Sigmoid colon (tissue), 7 donors: ENCODE data around the gene EMC9. TPM values are rescaled to one million over a fixed set of nuclear protein-coding genes. Genes with fewer than 3 reads are reported as not detected.

Experiments used
- DNase-seq: peaks from one replicate; pipeline ENCODE4 v3.0.0-alpha.2; 2019
- H3K27ac ChIP-seq, 4 donors: fragments of 200-600 bp; sonication (generic); one replicate each; pipeline ENCODE4 v1.5.1; 2016 to 2019; ENCODE audit warnings: mild to moderate bottlenecking in 1 of 4
- H3K27me3 ChIP-seq, 3 donors: fragments of 200-600 bp; sonication (generic); one replicate each; pipeline ENCODE4 v1.5.1; 2019; ENCODE audit warnings: mild to moderate bottlenecking in 1 of 3
- H3K36me3 ChIP-seq, 4 donors: fragments of 200-600 bp; sonication (generic); one replicate each; pipeline ENCODE4 v1.5.1; 2016 to 2019
- H3K4me1 ChIP-seq, 4 donors: fragments of 200-600 bp; sonication (generic); one replicate each; pipeline ENCODE4 v1.5.1; 2017 to 2019
- H3K4me3 ChIP-seq, 4 donors: fragments of 200-600 bp; sonication (generic); one replicate each; pipeline ENCODE4 v1.5.1; 2017 to 2019; ENCODE audit warnings: mild to moderate bottlenecking in 2 of 4, moderate library complexity in 1 of 4
- H3K9me3 ChIP-seq, 4 donors: fragments of 200-600 bp in 3 of 4; sonication (generic) in 3 of 4; one replicate each; pipeline versions ENCODE4 v1.5.1 to v1.6.1; 2013 to 2019
- CTCF ChIP-seq, 4 experiments: fragments of 450-650 bp in 3 of 4; fragments of 200-600 bp in 1 of 4; IDR thresholded peaks; one replicate each; pipeline ENCODE4 v1.5.1; 2016 to 2019; ENCODE audit warnings: antibody characterized with exemption in 4 of 4, mild to moderate bottlenecking in 3 of 4, moderate library complexity in 2 of 4
- EP300 ChIP-seq, 4 donors: sonication (generic); formaldehyde crosslinking; IDR thresholded peaks; one replicate each; pipeline ENCODE4 v1.6.1; 2017; ENCODE audit warnings: antibody characterized with exemption in 4 of 4
- POLR2A ChIP-seq, 2 donors: fragments of 450-650 bp; IDR thresholded peaks; one replicate each; pipeline ENCODE4 v1.6.1; 2016; ENCODE audit warnings: antibody characterized with exemption in 2 of 2, mild to moderate bottlenecking in 2 of 2, moderate library complexity in 2 of 2
- POLR2AphosphoS5 ChIP-seq, 4 donors: sonication (generic); formaldehyde crosslinking; IDR thresholded peaks; one replicate each; pipeline ENCODE4 v1.6.1; 2017; ENCODE audit warnings: antibody characterized with exemption in 4 of 4
- WGBS, 2 donors: extraction: QIAGEN DNeasy Blood & Tissue Kit; methylation state at CpG; one replicate each; pipeline ENCODE4 v1.1.7; 2013; 5-methylcytosine and 5-hydroxymethylcytosine counted together
- intact Hi-C: fragments of 100-400 bp; cut with DNase I; formaldehyde crosslinking; loops from one replicate; pipeline ENCODE4 v1.15.1; 2023
- polyA plus RNA-seq, 3 donors: library from polyadenylated mRNA; stranded (reverse); fragments of 200-250 nt; gene quantifications; one replicate each; pipeline ENCODE4 v1.2.3, GENCODE V29; 2013
- total RNA-seq, 4 donors: library from RNA; depleted of rRNA; stranded (reverse); fragments of >200 nt; gene quantifications; one replicate each; pipeline ENCODE4 v1.1.0, GENCODE V29; 2016
- donor health status: healthy with polysubstance abuse.
- donor health status: Bipolar disorder and iron deficiency.
- donor health status: healthy.

Gene EMC9
- total and polyA plus RNA-seq, 7 donors, result 5.0 to 37.2 (median 20.6) TPM

- WGBS, 2 donors, result 94 to 95% methylated on average over 8 of the region's 8 CpGs
- no peak for DNase-seq
- TF ChIP-seq CTCF (IDR thresholded peaks at IDR 0.05) (no peak), EP300 (IDR thresholded peaks at IDR 0.05) (no peak)
- no peak overlapping the region for H3K27ac ChIP-seq
- no peak overlapping the region for H3K4me3 ChIP-seq
- no peaks in the 10 kb centered on the region for H3K27me3 ChIP-seq
- H3K36me3 ChIP-seq, result peaks cover 24 to 66% (median 46%) of the 10 kb centered on the region in 4 donors
- intact Hi-C loops, result no loop called here
- H3K9me3 ChIP-seq, result no peaks in the 10 kb centered on the region
- H3K4me1 ChIP-seq, result no peaks in the 10 kb centered on the region
Measured at GRCh38 chr14:24122898-24123297, 18.5 kb downstream of the EMC9 start.

GRCh38 chr14:24122416-24122815 lies 19.0 kb downstream of the EMC9 start:
- Histone ChIP-seq H3K4me1 (no peaks in the 10 kb centered on the region), H3K27me3 (no peaks in the 10 kb centered on the region), H3K9me3 (no peaks in the 10 kb centered on the region), H3K4me3 (no peak overlapping the region), H3K36me3 (peaks cover 24 to 71% (median 47%) of the 10 kb centered on the region in 4 donors), H3K27ac (no peak overlapping the region)
- DNase-seq, result no peak
- WGBS, 2 donors, result 93 to 99% methylated on average over 4 of the region's 4 CpGs
- intact Hi-C loops, result no loop called here
- TF ChIP-seq EP300 (IDR thresholded peaks at IDR 0.05) (no peak), POLR2A (IDR thresholded peaks at IDR 0.05) (no peak), CTCF (IDR thresholded peaks at IDR 0.05) (no peak), POLR2AphosphoS5 (IDR thresholded peaks at IDR 0.05) (no peak)

- WGBS, 2 donors, result 96 to 97% methylated on average over 8 of the region's 8 CpGs
- Histone ChIP-seq H3K4me1 (peaks cover 0 to 7% (median 2%) of the 10 kb centered on the region in 4 donors), H3K9me3 (no peaks in the 10 kb centered on the region), H3K27ac (no peak overlapping the region), H3K36me3 (peaks cover 24 to 77% (median 49%) of the 10 kb centered on the region in 4 donors), H3K27me3 (no peaks in the 10 kb centered on the region), H3K4me3 (no peak overlapping the region)
- TF ChIP-seq CTCF (IDR thresholded peaks at IDR 0.05) (no peak), POLR2AphosphoS5 (IDR thresholded peaks at IDR 0.05) (no peak), POLR2A (IDR thresholded peaks at IDR 0.05) (no peak), EP300 (IDR thresholded peaks at IDR 0.05) (no peak)
- intact Hi-C loops, result no loop called here
- DNase-seq, result no peak
Measured at GRCh38 chr14:24121210-24121609, 20.2 kb downstream of the EMC9 start.

- Histone ChIP-seq H3K9me3 (no peaks in the 10 kb centered on the region), H3K4me1 (peaks cover 0 to 14% (median 12%) of the 10 kb centered on the region in 4 donors), H3K27ac (no peak overlapping the region), H3K36me3 (peaks cover 24 to 77% (median 49%) of the 10 kb centered on the region in 4 donors), H3K4me3 (no peak overlapping the region), H3K27me3 (no peaks in the 10 kb centered on the region)
- intact Hi-C loops, result loop anchor here (10.0 kb wide), 1 partner anchor 565 kb away; the partner anchor contains the start of genes THTPA and ZFHX2
- DNase-seq, result no peak
- WGBS, 2 donors, result 97% methylated on average over 6 of the region's 6 CpGs
- TF ChIP-seq CTCF (IDR thresholded peaks at IDR 0.05) (no peak), EP300 (IDR thresholded peaks at IDR 0.05) (no peak)
Measured at GRCh38 chr14:24119691-24120090, 21.7 kb downstream of the EMC9 start.

GRCh38 chr14:24117179-24117578 lies 24.2 kb downstream of the EMC9 start:
- Histone ChIP-seq H3K36me3 (peaks cover 13 to 53% (median 39%) of the 10 kb centered on the region in 4 donors), H3K27me3 (no peaks in the 10 kb centered on the region), H3K9me3 (no peaks in the 10 kb centered on the region), H3K4me1 (peaks cover 0 to 19% (median 18%) of the 10 kb centered on the region in 4 donors), H3K27ac (no peak overlapping the region), H3K4me3 (no peak overlapping the region)
- no peak for DNase-seq
- TF ChIP-seq POLR2A (IDR thresholded peaks at IDR 0.05), result no peak
- no peak for TF ChIP-seq CTCF (IDR thresholded peaks at IDR 0.05)
- no peak for TF ChIP-seq EP300 (IDR thresholded peaks at IDR 0.05)
- TF ChIP-seq POLR2AphosphoS5 (IDR thresholded peaks at IDR 0.05), result no peak
- WGBS, 2 donors, result 88 to 97% methylated on average over 6 of the region's 6 CpGs
- intact Hi-C loops, result loop anchor here (10.0 kb wide), 1 partner anchor 562 kb away; the partner anchor contains the start of genes THTPA and ZFHX2
